Thyroid gland (tissue), 4 donors: ENCODE results near the gene RAC2. TPM values are rescaled to one million over a fixed set of nuclear protein-coding genes. Genes with fewer than 3 reads are reported as not detected.
A peak's percentile ranks its signal among the peaks of the same experiment; 100 is the strongest.

Experiments used
- DNase-seq, 2 donors: peaks; one replicate each; pipeline ENCODE4 v3.0.0-alpha.2; 2019
- H3K27ac ChIP-seq, 3 donors: fragments of 200-600 bp; sonication (generic); 1 replicate in 2 of 3; 2 replicates in 1 of 3; pipeline ENCODE4 v1.5.1; 2016 to 2019; ENCODE audit warnings: mild to moderate bottlenecking in 1 of 3, moderate library complexity in 1 of 3
- H3K27me3 ChIP-seq: fragments of 200-600 bp; sonication (generic); one replicate; pipeline ENCODE4 v1.5.1; 2019
- H3K36me3 ChIP-seq, 2 donors: fragments of 200-600 bp; sonication (generic); one replicate each; pipeline ENCODE4 v1.5.1; 2016 to 2019
- H3K4me1 ChIP-seq, 2 donors: fragments of 200-600 bp; sonication (generic); one replicate each; pipeline ENCODE4 v1.5.1; 2017 to 2019
- H3K4me3 ChIP-seq, 3 donors: fragments of 200-600 bp; sonication (generic); replicated peaks in 1 of 3; 1 replicate in 2 of 3; 2 replicates in 1 of 3; pipeline ENCODE4 v1.5.1; 2016; ENCODE audit warnings: mild to moderate bottlenecking in 1 of 3
- H3K9me3 ChIP-seq: fragments of 200-600 bp; sonication (generic); one replicate; pipeline ENCODE4 v1.5.1; 2017
- POLR2A ChIP-seq, 2 donors: fragments of 450-650 bp; IDR thresholded peaks; one replicate each; pipeline ENCODE4 v1.6.1; 2017; ENCODE audit warnings: antibody characterized with exemption in 2 of 2, mild to moderate bottlenecking in 2 of 2, moderate library complexity in 1 of 2
- WGBS, 2 donors: methylation state at CpG; one replicate each; pipeline ENCODE4 v1.1.5; 2017; 5-methylcytosine and 5-hydroxymethylcytosine counted together
- intact Hi-C: fragments of 100-400 bp; cut with DNase I; formaldehyde crosslinking; loops from one replicate; pipeline ENCODE4 v1.15.1; 2023
- total RNA-seq, 4 donors: library from RNA; depleted of rRNA; stranded (reverse); fragments of >200 nt; gene quantifications; one replicate each; pipeline ENCODE4 v1.2.3, GENCODE V29; 2016
- TF ChIP-seq, protein P1 (sequence below), 6 experiments: fragments of 200-600 bp in 3 of 6; fragments of 450-650 bp in 3 of 6; sonication (generic) in 3 of 6; IDR thresholded peaks; one replicate each; pipeline ENCODE4 v1.5.1; 2016 to 2019; ENCODE audit warnings: antibody characterized with exemption in 6 of 6, mild to moderate bottlenecking in 2 of 6, inconsistent platforms in 1 of 6, moderate library complexity in 1 of 6

RAC2 gene
- total RNA-seq, 4 donors from 2014 or later, result 3.6 to 6.0 (median 4.6) TPM

DNA sequence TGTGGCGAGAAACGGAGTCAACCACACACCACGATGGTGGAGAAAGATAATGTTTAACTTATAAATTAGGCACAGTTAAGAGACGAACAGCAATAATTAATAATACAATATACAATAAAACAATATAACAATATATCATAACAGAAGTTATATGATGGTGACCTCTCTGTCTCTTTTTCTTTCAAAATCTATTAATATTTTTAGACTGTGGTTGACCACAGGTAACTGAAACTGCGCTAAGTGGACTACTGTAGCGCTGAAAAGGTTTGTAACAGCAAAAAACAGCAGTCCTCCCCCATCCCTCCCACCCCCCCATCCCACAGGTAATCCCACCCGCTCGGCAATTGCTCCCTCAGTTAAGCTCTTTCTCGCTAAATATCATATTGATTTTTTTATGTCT, 28.2 kb downstream of the RAC2 start:
- DNase-seq, result no peak
- H3K27ac ChIP-seq, result no peak overlapping the region
- H3K4me3 ChIP-seq, result no peak overlapping the region
- no peaks in the 10 kb centered on the region for H3K27me3 ChIP-seq
- intact Hi-C loops, result no loop called here
- H3K36me3 ChIP-seq, result no peaks in the 10 kb centered on the region
- WGBS, 2 donors, result 82 to 88% methylated on average over 9 of the region's 9 CpGs
- TF ChIP-seq, protein P1, sequence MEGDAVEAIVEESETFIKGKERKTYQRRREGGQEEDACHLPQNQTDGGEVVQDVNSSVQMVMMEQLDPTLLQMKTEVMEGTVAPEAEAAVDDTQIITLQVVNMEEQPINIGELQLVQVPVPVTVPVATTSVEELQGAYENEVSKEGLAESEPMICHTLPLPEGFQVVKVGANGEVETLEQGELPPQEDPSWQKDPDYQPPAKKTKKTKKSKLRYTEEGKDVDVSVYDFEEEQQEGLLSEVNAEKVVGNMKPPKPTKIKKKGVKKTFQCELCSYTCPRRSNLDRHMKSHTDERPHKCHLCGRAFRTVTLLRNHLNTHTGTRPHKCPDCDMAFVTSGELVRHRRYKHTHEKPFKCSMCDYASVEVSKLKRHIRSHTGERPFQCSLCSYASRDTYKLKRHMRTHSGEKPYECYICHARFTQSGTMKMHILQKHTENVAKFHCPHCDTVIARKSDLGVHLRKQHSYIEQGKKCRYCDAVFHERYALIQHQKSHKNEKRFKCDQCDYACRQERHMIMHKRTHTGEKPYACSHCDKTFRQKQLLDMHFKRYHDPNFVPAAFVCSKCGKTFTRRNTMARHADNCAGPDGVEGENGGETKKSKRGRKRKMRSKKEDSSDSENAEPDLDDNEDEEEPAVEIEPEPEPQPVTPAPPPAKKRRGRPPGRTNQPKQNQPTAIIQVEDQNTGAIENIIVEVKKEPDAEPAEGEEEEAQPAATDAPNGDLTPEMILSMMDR (IDR thresholded peaks at IDR 0.05), result no peak
- TF ChIP-seq POLR2A (IDR thresholded peaks at IDR 0.05), result no peak
- no peaks in the 10 kb centered on the region for H3K4me1 ChIP-seq
- no peaks in the 10 kb centered on the region for H3K9me3 ChIP-seq

DNA sequence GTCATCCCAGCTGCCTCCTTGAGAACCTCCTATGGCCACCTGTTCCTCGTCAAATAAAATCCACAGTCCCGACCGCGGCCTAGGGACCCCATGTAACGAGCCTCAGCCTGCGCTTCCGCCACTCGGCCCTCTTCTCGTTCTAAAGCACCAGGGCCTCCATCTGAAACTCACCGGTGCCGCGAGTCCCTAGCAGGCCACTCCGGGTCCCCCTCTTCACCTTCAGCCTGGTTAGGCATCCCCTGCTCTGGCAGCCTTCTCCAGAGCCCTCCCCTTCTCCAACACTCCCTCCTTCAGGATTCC, 29.4 kb downstream of the RAC2 start:
- H3K36me3 ChIP-seq, result no peaks in the 10 kb centered on the region
- WGBS, 2 donors, result 75 to 78% methylated on average over 13 of the region's 13 CpGs
- H3K27me3 ChIP-seq, result no peaks in the 10 kb centered on the region
- intact Hi-C loops, result no loop called here
- no peaks in the 10 kb centered on the region for H3K9me3 ChIP-seq
- H3K4me3 ChIP-seq, result no peak overlapping the region
- TF ChIP-seq POLR2A (IDR thresholded peaks at IDR 0.05), result no peak
- TF ChIP-seq, protein P1 (IDR thresholded peaks at IDR 0.05), result no peak
- no peak overlapping the region for H3K27ac ChIP-seq
- no peaks in the 10 kb centered on the region for H3K4me1 ChIP-seq
- DNase-seq, result no peak

DNA sequence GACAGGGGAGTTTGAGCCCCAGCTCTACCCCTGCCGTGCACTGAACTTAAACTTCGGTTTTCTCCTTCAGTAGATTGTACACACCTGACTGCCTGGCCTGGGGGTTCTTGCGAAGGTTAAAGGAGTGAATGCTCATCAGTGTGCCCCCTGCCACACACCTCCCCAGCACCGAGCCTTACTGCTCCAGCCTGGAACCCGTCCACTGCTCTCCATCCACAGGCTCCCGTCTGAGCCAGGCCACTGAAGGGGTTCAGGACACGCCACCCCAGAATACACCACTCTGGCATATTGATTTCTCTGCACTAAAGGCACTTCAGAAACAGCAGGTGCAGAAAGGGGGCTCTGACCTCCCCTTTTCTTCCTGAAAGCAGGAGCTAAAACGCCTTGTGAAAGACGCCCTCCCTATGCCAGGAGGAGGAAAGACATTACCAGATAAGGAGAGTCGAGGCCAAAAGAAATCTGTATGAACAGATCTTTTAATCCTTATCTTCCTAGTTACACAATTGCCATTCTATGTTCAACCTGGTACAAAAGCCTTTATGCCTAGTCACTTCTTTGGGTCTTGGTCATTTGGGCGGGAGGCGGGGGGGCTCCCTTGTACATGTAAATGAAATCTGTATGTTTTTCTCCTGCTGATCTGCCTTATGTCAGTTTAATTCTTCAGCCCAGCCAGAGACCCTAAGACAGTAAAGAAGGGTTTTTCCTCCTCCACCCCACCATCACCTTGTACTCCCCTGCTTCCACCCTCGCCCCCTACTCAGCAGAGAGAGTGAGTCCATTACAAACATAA, 29.9 kb downstream of the RAC2 start:
- H3K27ac ChIP-seq, result no peak overlapping the region
- 89 to 91% methylated on average over 13 of the region's 13 CpGs for WGBS, 2 donors
- TF ChIP-seq POLR2A (IDR thresholded peaks at IDR 0.05), result no peak
- TF ChIP-seq, protein P1 (IDR thresholded peaks at IDR 0.05), result no peak
- H3K36me3 ChIP-seq, result no peaks in the 10 kb centered on the region
- no peaks in the 10 kb centered on the region for H3K4me1 ChIP-seq
- H3K9me3 ChIP-seq, result no peaks in the 10 kb centered on the region
- no peak for DNase-seq
- intact Hi-C loops, result no loop called here
- no peak overlapping the region for H3K4me3 ChIP-seq
- H3K27me3 ChIP-seq, result no peaks in the 10 kb centered on the region

DNA sequence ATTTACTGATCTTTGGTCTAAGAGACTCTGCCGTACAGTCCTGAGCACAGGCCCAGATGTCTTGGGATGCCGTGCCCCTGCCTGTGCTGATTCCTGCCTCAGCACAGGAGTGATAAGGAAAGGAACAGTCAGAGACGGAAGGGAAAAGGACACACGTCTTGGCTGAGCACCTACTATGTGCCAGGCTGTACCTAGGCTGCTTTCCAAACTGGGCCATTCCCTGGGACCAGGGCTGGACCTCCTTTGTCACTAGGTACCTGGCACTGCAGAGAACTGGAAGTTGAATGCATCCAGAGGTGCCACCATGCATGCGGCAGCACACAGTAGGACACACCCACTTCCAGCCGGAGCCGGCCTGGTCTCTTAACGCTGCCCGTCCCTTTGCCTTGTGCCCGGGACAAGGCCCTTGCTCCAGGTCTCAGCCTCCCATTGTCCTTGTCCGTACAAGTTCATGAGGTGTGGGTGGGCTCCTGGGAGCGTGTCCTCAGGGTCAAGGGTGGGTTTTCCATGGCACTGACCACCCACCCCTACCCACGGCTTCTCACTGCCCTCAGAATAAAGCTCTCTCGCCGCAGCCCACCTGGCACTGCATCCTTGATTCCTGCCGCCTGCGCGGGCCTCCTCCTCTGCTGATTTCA, 30.7 kb downstream of the RAC2 start:
- H3K4me1 ChIP-seq, result no peaks in the 10 kb centered on the region
- DNase-seq, result no peak
- H3K9me3 ChIP-seq, result no peaks in the 10 kb centered on the region
- WGBS, 2 donors, result 87 to 95% methylated on average over 17 to 18 of the region's 18 CpGs
- intact Hi-C loops, result no loop called here
- no peaks in the 10 kb centered on the region for H3K27me3 ChIP-seq
- H3K36me3 ChIP-seq, result no peaks in the 10 kb centered on the region
- H3K4me3 ChIP-seq, result no peak overlapping the region
- TF ChIP-seq POLR2A (IDR thresholded peaks at IDR 0.05), result no peak
- TF ChIP-seq, protein P1 (IDR thresholded peaks at IDR 0.05), result no peak
- H3K27ac ChIP-seq, result no peak overlapping the region

DNA sequence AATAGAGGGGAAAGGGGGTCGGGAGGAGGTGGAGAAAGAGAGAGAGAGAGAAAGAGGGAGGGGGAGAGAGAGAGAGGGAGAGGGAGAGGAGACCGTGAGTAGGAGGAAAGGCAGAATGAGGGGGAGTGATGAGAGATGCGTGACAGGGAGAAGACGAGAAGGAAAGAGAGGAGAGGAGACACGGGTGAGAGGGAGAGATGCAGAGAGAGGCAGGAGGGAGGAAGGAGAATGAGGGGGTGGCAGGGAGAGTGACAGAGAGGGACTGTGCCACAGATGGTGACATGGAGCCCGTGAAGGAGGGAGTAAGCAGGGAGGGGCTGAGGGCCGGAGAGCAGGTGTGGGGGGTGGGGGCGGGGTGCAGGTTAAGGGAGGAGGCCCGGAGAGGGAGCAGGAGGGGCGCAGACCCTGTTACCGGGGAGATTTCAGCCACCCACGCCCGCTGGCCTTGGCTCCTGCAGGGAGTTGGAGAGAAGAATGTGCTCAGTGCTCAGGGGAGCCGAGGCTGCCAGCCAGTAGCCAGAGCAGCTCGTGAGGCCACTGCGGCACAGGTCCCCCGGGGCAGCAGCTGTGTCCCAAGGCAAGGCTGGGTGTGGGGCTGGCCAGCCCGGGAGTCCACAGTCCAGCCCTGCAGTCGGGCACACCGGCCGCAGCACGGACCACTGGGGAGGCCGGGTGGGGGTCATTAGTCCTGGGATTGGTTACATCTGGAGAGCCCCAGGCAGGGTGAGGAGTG, 31.7 kb downstream of the RAC2 start, which contains the start of gene SSTR3:
SSTR3 (minus strand) TSS at position 304 of the 733 bp plus-strand sequence. CDS start 4,674 bp downstream, outside the sequence.
- H3K36me3 ChIP-seq, result no peaks in the 10 kb centered on the region
- 14 to 33% methylated on average over 21 of the region's 23 CpGs for WGBS, 2 donors
- peak in 1 of 2 donors; percentile 22 for DNase-seq
- intact Hi-C loops, result no loop called here
- H3K27ac ChIP-seq, result no peak within 1 kb of the TSS
- no peaks in the 10 kb centered on the region for H3K27me3 ChIP-seq
- TF ChIP-seq, protein P1 (IDR thresholded peaks at IDR 0.05), result no peak
- no peak for TF ChIP-seq POLR2A (IDR thresholded peaks at IDR 0.05)
- no peak within 1 kb of the TSS for H3K4me3 ChIP-seq
- no peaks in the 10 kb centered on the region for H3K4me1 ChIP-seq
- H3K9me3 ChIP-seq, result no peaks in the 10 kb centered on the region
